Upper lobe of left lung (tissue), 4 donors: Measurements from ENCODE around the gene OTX2.

ENCODE experiments used
- POLR2A ChIP-seq, 4 donors: fragments of 450-650 bp; IDR thresholded peaks; one replicate each; pipeline ENCODE4 v1.5.1; 2016 to 2017; ENCODE audit warnings: antibody characterized with exemption in 4 of 4, mild to moderate bottlenecking in 2 of 4
- POLR2AphosphoS5 ChIP-seq, 2 donors: sonication (generic); formaldehyde crosslinking; IDR thresholded peaks; one replicate each; pipeline ENCODE4 v1.5.1; 2017; ENCODE audit warnings: antibody characterized with exemption in 2 of 2
- TF ChIP-seq, protein P1 (sequence below), 6 experiments: fragments of 450-650 bp in 4 of 6; fragments of 200-600 bp in 2 of 6; sonication (generic) in 2 of 6; IDR thresholded peaks; one replicate each; pipeline ENCODE4 v1.5.1; 2016 to 2019; ENCODE audit warnings: antibody characterized with exemption in 6 of 6

DNA sequence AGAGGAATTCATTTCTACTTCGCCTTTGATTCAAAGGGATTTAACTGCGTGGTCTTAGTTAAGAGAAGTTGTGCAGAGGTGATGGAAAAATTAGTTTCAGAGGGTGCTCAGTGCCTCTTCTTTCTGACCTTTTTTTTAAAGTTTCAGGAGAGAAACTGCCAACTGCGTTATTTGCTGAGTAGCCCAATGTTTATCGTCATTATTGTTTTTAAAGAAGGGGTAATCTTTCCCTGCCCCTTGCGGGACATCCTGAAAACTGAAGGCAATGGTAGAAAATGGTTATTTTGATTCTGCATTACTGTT, 11.0 kb downstream of the OTX2 start:
- TF ChIP-seq, protein P1, sequence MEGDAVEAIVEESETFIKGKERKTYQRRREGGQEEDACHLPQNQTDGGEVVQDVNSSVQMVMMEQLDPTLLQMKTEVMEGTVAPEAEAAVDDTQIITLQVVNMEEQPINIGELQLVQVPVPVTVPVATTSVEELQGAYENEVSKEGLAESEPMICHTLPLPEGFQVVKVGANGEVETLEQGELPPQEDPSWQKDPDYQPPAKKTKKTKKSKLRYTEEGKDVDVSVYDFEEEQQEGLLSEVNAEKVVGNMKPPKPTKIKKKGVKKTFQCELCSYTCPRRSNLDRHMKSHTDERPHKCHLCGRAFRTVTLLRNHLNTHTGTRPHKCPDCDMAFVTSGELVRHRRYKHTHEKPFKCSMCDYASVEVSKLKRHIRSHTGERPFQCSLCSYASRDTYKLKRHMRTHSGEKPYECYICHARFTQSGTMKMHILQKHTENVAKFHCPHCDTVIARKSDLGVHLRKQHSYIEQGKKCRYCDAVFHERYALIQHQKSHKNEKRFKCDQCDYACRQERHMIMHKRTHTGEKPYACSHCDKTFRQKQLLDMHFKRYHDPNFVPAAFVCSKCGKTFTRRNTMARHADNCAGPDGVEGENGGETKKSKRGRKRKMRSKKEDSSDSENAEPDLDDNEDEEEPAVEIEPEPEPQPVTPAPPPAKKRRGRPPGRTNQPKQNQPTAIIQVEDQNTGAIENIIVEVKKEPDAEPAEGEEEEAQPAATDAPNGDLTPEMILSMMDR (IDR thresholded peaks at IDR 0.05) = no peak
- TF ChIP-seq POLR2AphosphoS5 (IDR thresholded peaks at IDR 0.05) = no peak
- TF ChIP-seq POLR2A (IDR thresholded peaks at IDR 0.05) = no peak
